Activated T-cell treated with anti-CD3 and anti-CD28 coated beads for 1 hour (primary cell): ENCODE measurements around the gene ROR1.
"Not testable (repeated sequence)": the region's sequence is repeated elsewhere in the genome, so short reads cannot be mapped to it uniquely, and the experiment has no call there.

ENCODE experiments used
- DNase-seq: peaks from one replicate; pipeline ENCODE4 v3.0.0-alpha.2; 2020; ENCODE audit warnings: low read depth

Gene ROR1

GRCh38 chr1:64061430-64062104 is 287.8 kb downstream of the ROR1 start:
- no peak for DNase-seq

GRCh38 chr1:64062529-64062928 is 288.7 kb downstream of the ROR1 start:
- no peak for DNase-seq

- DNase-seq = no peak
Measured at GRCh38 chr1:64062941-64063581, 289.2 kb downstream of the ROR1 start.

GRCh38 chr1:64065571-64065970 is 291.8 kb downstream of the ROR1 start:
- DNase-seq = no peak

GRCh38 chr1:64072089-64072793 is 298.4 kb downstream of the ROR1 start:
- no peak for DNase-seq

GRCh38 chr1:64073705-64074104 is 299.9 kb downstream of the ROR1 start:
- no peak for DNase-seq

- no peak for DNase-seq
Measured at GRCh38 chr1:64074767-64075166, 300.9 kb downstream of the ROR1 start.

GRCh38 chr1:64077281-64077940 is 303.6 kb downstream of the ROR1 start:
- no peak for DNase-seq

GRCh38 chr1:64080941-64081562 is 307.2 kb downstream of the ROR1 start:
- DNase-seq = no peak

GRCh38 chr1:64082459-64082858 is 308.6 kb downstream of the ROR1 start:
- no peak for DNase-seq

- no peak for DNase-seq
Measured at GRCh38 chr1:64084451-64084850, 310.6 kb downstream of the ROR1 start.

GRCh38 chr1:64087768-64088167 is 314.0 kb downstream of the ROR1 start:
- DNase-seq = no peak

GRCh38 chr1:64090436-64090835 is 316.6 kb downstream of the ROR1 start:
- DNase-seq = no peak

GRCh38 chr1:64092851-64093371 is 319.1 kb downstream of the ROR1 start:
- DNase-seq = no peak

- DNase-seq = no peak
Measured at GRCh38 chr1:64093941-64094340, 320.1 kb downstream of the ROR1 start.

GRCh38 chr1:64095832-64096231 is 322.0 kb downstream of the ROR1 start:
- no peak for DNase-seq

- DNase-seq = no peak
Measured at GRCh38 chr1:64097859-64098258, 324.0 kb downstream of the ROR1 start.

GRCh38 chr1:64098436-64098835 is 324.6 kb downstream of the ROR1 start:
- DNase-seq = no peak

- DNase-seq = no peak
Measured at GRCh38 chr1:64098846-64099582, 325.2 kb downstream of the ROR1 start.

- no peak for DNase-seq
Measured at GRCh38 chr1:64100791-64101190, 327.0 kb downstream of the ROR1 start.

- DNase-seq = not testable (repeated sequence)
Measured at GRCh38 chr1:64104585-64104984, 330.8 kb downstream of the ROR1 start.
